Kidney (tissue), 14 donors: Measurements from ENCODE around the gene ERCC2. TPM values are rescaled to one million over a fixed set of nuclear protein-coding genes. Genes with fewer than 3 reads are reported as not detected.

Source experiments
- DNase-seq, 5 donors: peaks; one replicate each; pipeline ENCODE4 v3.0.0-alpha.2; 2013 to 2020
- FAIRE-seq: peaks from 2 replicates; lab custom pipeline; 2012; peaks lifted over from hg19 to GRCh38; lab: Jason Lieb, UNC
- H3K27ac ChIP-seq, 2 donors: one replicate each; pipeline ENCODE4 v1.7.0; 2013; ENCODE audit warnings: low read depth in 2 of 2, low read length in 2 of 2, inconsistent platforms in 1 of 2
- H3K27me3 ChIP-seq: one replicate; pipeline ENCODE4 v1.7.1; 2013; ENCODE audit warnings: low read length, inconsistent platforms; ENCODE audit not compliant: control insufficient read depth, insufficient read depth
- H3K36me3 ChIP-seq, 3 donors: one replicate each; pipeline versions ENCODE4 v1.7.0 to v1.7.1; 2013; ENCODE audit warnings: low read length in 3 of 3, control low read depth in 1 of 3, inconsistent platforms in 1 of 3; ENCODE audit not compliant: insufficient read depth in 3 of 3, control insufficient read depth in 2 of 3
- H3K4me1 ChIP-seq, 3 donors: one replicate each; pipeline versions ENCODE4 v1.7.0 to v1.7.1; 2013; ENCODE audit warnings: low read length in 3 of 3, inconsistent platforms in 1 of 3, low read depth in 1 of 3; ENCODE audit not compliant: control insufficient read depth in 2 of 3, insufficient read depth in 2 of 3
- H3K4me3 ChIP-seq, 3 donors: one replicate each; pipeline versions ENCODE4 v1.7.0 to v1.8.1; 2013; ENCODE audit warnings: low read length in 3 of 3, control low read depth in 1 of 3, inconsistent platforms in 1 of 3
- H3K9ac ChIP-seq, 3 donors: one replicate each; pipeline versions ENCODE4 v1.7.0 to v1.7.1; 2013; ENCODE audit warnings: low read length in 3 of 3, control low read depth in 1 of 3, inconsistent platforms in 1 of 3
- H3K9me3 ChIP-seq, 3 donors: one replicate each; pipeline versions ENCODE4 v1.7.0 to v1.7.1; 2013; ENCODE audit warnings: low read length in 3 of 3, control low read depth in 1 of 3, inconsistent platforms in 1 of 3; ENCODE audit not compliant: control insufficient read depth in 2 of 3, insufficient read depth in 1 of 3
- CTCF ChIP-seq: IDR thresholded peaks from 3 replicates; pipeline ENCODE4 v1.5.1; 2012; ENCODE audit warnings: mild to moderate bottlenecking, moderate library complexity, borderline replicate concordance; ENCODE audit not compliant: insufficient read depth; ENCODE audit errors: extremely low read depth
- intact Hi-C: fragments of 100-400 bp; cut with DNase I; formaldehyde crosslinking; loops from one replicate; pipeline ENCODE4 v1.11.1; 2022
- polyA plus RNA-seq: library from polyadenylated mRNA; stranded (reverse); fragments of 350-450 nt; fragmentation: Illumina TruSeq; extraction: RNeasy Lipid Tissue Mini Kit (QIAGEN cat#74804); gene quantifications from one replicate; pipeline ENCODE4 v1.2.3, GENCODE V29; 2014; ENCODE audit warnings: low read depth, low replicate concordance; ENCODE audit not compliant: insufficient read depth
- total RNA-seq: library from RNA; stranded (reverse); fragmentation: NEBNext Ultra II Directional; extraction: Animal tissue kit (Norgen Biotek cat#: 25700); gene quantifications from one replicate; pipeline ENCODE4 v1.2.1, GENCODE V29; 2021
- donor health status: control.
- donor health status: control.
- donor health status: control.
- donor health status: control.
- donor health status: control.
- donor health status: DM: yes; HTN: yes; CAD: no.
- donor health status: Normal renal cell carcinoma (clear cell type).

ERCC2 gene
- total and polyA plus RNA-seq, 2 donors from 2014 or later, result 16.7 to 19.0 TPM

DNA sequence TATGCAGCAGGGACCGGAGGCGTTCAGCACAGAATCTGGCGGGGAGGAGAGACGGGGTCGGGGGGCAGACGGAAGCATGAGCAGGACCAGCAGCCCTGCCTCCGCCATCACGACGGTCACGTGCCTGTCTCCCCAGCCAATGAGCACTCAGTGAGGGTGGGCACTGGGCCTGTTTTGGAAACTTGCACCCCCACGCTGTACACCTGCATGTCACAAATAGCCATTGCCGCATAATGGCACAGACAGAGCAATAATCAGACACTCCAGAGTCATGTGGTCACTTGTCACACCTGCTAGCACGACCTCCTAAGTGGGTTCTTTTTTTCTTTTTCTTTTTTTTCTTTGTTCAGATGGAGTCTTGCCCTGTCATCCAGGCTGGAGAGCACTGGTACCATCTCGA is 8.8 kb downstream of the ERCC2 start:
- no peak for FAIRE-seq

DNA sequence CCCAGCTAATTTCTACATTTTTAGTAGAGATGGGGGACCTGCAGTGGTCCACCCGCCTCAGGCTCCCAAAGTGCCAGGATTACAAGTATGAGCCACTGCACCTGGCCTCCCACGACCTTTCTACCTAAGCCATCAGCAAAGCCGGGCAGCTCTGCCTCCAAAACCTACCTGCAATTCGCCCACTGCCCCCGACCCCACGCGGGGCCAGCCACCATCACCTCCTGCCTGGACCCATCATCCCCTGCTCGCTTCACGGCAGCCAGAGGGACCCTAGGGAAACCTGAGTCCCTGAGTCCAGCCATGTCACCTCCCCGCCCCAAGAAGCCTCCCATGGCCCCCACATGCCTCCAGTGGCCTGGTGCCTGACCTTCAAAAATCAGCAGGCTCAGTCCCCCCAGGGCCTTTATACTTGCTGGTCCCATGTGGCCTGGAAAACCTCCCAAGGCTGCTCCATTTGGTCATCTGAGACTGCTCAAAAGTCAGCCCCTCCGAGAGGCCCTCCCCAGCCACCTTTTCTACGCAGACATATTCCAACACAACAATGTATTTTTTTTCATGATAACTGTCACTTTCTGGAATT is 12.1 kb downstream of the ERCC2 start:
- H3K4me3 ChIP-seq, result no peak overlapping the region
- H3K9me3 ChIP-seq, result no peaks in the 10 kb centered on the region
- H3K36me3 ChIP-seq, result peaks cover 0 to 11% (median 3%) of the 10 kb centered on the region in 3 donors
- FAIRE-seq (no peak), DNase-seq (peak in 1 of 5 donors; percentile 59)
- intact Hi-C loops, result no loop called here
- no peak for TF ChIP-seq CTCF
- H3K9ac ChIP-seq, result no peak overlapping the region
- no peaks in the 10 kb centered on the region for H3K4me1 ChIP-seq
- no peak overlapping the region for H3K27ac ChIP-seq
- H3K27me3 ChIP-seq, result no peaks in the 10 kb centered on the region

More for the DNA sequence above, 8.8 kb downstream of the ERCC2 start:
- DNase-seq, result peak in 1 of 5 donors; percentile 62
- no peaks in the 10 kb centered on the region for H3K9me3 ChIP-seq
- H3K4me1 ChIP-seq, result no peaks in the 10 kb centered on the region
- TF ChIP-seq CTCF, result no peak
- intact Hi-C loops, result no loop called here
- no peak overlapping the region for H3K27ac ChIP-seq
- H3K4me3 ChIP-seq, result no peak overlapping the region
- H3K27me3 ChIP-seq, result no peaks in the 10 kb centered on the region
- H3K36me3 ChIP-seq, result peaks cover 0 to 7% (median 0%) of the 10 kb centered on the region in 3 donors
- H3K9ac ChIP-seq, result no peak overlapping the region

DNA sequence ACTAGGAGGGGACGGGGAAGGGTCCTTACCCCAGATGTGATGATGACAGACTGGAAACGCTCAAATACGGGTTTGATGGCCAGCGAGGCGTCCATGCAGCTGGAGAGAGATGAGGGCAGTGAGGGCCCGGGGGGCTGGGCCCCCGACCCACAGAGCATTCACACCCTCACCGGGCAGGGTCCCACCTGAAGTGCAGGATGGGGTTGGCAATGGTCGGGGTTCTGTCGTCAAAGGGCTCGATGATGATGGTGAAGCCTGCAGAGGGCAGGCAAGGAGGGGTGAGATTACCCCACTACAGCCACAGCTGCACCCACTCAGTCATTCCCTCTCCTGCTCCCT is 13.0 kb downstream of the ERCC2 start:
- Histone ChIP-seq H3K4me3 (no peak overlapping the region), H3K27me3 (no peaks in the 10 kb centered on the region), H3K36me3 (peaks cover 0 to 15% (median 3%) of the 10 kb centered on the region in 3 donors), H3K27ac (no peak overlapping the region), H3K9me3 (no peaks in the 10 kb centered on the region), H3K9ac (no peak overlapping the region), H3K4me1 (no peaks in the 10 kb centered on the region)
- FAIRE-seq, result no peak
- DNase-seq, result peak in 1 of 5 donors; percentile 33
- TF ChIP-seq CTCF, result no peak
- intact Hi-C loops, result no loop called here
